Erythroblast (primary cell): ENCODE results near the gene EFNB3.

Source experiments
- GATA1 ChIP-seq: IDR thresholded peaks from 2 replicates; pipeline ENCODE4 v1.6.1; 2011; ENCODE audit warnings: low read depth, mild to moderate bottlenecking, control low read depth, low read length, moderate library complexity
- POLR2A ChIP-seq: IDR thresholded peaks from 2 replicates; pipeline ENCODE4 v1.6.1; 2011; ENCODE audit warnings: mild to moderate bottlenecking, low read length

DNA sequence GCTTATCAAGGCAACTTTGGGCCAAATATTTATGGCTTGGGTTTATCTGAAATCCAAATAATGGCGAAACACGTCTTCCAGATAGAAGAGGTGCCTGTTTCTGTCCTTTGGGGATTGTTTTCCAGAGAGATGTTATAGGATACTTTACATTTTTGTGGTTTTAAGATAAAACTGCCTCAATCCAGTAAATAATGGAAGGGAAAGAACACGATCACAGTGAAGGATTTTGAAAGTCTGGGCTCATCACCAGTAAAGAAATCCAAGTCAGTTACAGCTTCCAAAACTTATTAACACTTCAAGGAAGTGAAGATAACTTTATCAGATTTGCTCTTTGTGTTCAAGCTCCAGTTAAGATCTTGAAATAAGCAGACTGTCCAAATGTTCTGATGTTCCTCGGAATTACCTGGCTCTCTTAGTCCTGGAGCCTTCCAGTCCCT, 42.7 kb downstream of the EFNB3 start:
- TF ChIP-seq POLR2A (no peak), GATA1 (no peak)
